AG08396 (cell line): ENCODE data around the gene OR13A1.
A peak's percentile ranks its signal among the peaks of the same experiment; 100 is the strongest.
"Not testable (repeated sequence)": the region's sequence is repeated elsewhere in the genome, so short reads cannot be mapped to it uniquely, and the experiment has no call there.

Source experiments
- DNase-seq: peaks from one replicate; pipeline ENCODE4 v3.0.0; 2012; ENCODE audit warnings: low spot score, mixed read lengths

OR13A1 gene, protein sequence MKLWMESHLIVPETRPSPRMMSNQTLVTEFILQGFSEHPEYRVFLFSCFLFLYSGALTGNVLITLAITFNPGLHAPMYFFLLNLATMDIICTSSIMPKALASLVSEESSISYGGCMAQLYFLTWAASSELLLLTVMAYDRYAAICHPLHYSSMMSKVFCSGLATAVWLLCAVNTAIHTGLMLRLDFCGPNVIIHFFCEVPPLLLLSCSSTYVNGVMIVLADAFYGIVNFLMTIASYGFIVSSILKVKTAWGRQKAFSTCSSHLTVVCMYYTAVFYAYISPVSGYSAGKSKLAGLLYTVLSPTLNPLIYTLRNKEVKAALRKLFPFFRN

GRCh38 chr10:45315508-45315907 is at the start of gene OR13A1:
Gene OR13A1 (minus strand): TSS chr10:45315608. CDS start chr10:45304422, 11,186 bp downstream.
- no peak for DNase-seq

DNA sequence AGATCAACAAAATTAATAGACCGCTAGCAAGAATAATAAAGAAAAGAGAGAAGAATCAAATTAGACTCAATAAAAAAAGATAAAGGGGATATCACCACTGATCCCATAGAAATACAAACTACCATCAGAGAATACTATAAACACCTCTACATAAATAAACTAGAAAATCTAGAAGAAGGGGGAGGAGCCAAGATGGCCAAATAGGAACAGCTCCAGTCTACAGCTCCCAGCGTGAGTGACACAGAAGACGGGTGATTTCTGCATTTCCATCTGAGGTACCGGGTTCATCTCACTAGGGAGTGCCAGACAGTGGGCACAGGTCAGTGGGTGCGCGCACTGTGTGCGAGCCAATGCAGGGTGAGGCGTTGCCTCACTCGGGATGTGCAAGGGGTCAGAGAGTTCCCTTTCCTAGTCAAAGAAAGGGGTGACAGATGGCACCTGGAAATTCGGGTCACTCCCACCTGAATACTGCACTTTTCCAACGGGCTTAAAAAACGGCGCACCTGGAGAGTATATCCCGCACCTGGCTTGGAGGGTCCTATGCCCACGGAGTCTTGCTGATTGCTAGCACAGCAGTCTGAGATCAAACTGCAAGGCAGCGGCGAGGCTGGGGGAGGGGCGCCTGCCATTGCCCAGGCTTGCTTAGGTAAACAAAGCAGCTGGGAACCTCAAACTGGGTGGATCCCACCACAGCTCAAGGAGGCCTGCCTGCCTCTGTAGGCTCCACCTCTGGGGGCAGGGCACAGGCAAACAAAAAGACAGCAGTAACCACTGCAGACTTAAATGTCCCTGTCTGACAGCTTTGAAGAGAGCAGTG is 46.8 kb upstream of the OR13A1 start:
- not testable (repeated sequence) for DNase-seq

DNA sequence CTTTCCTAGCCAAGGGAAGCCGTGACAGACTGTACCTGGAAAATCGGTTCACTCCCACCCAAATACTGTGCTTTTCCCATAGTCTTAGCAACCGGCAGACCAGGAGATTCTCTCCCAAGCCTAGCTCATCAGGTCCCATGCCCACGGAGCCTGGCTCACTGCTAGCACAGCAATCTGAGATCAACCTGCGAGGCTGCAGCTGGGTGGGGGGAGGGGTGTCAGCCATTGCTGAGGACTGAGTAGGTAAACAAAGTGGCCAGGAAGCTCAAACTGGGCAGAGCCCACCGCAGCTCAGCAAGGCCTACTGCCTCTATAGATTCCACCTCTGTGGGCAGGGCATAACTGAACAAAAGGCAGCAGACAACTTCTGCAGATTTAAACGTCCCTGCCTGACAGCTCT is 43.6 kb upstream of the OR13A1 start:
- DNase-seq: not testable (repeated sequence)

DNA sequence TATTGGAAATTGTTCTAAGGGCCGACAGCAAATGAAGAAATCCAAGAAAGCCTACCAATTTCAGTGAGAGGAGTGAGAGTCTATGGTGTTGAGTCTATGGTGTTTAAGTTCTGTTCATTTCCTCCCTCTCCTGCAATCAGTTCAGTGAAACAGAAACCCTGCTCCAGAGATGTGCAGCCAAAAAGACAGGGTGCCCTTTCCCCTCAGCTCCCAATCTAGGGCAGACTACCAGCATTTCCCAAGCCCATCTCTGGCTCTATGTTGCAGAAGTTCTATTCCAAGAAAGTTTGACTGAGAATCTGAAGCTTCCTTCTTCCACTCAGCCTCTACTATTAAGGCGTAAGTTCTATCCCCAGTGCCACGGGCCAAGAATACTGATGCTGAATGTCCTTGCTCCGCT is 40.1 kb upstream of the OR13A1 start:
- no peak for DNase-seq

DNA sequence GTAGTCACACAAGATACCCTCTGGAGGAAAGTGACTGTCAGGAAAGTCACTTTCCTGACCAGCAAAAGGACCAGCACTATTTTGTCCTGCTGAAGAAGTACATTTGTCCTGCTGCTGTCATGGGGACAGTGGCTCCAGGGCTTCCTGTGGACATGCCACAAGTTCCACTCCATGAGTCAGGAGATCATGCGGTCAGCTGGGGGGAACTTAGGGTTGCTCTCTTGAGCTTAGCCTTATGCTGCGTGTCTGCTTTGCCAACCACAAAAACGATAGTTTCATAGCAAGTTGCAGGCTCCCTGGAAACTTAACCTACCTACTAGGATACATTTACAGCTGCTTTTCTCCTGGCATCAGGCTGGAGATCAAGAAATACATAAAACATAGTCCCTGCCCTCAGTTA is 38.9 kb upstream of the OR13A1 start:
- DNase-seq: peak; percentile 29

DNA sequence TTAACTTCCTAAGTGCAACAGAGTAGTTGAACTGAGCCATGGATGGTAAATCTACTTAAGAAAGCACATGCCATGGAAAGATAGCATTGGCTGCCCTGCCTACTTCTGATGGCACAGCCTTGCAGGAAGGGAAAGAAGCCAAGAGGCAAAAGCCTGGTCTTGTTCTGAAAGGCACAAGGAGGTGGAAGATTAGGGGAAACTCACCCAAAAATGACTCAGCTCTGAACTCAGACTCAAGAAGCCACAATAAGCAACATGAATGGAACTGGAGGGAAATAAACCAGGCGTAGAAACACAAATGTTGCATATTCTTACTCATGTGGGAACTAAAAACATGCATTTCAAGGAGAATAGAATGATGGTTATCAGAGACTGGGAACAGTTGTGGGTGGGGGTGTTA is 37.8 kb upstream of the OR13A1 start:
- no peak for DNase-seq

DNA sequence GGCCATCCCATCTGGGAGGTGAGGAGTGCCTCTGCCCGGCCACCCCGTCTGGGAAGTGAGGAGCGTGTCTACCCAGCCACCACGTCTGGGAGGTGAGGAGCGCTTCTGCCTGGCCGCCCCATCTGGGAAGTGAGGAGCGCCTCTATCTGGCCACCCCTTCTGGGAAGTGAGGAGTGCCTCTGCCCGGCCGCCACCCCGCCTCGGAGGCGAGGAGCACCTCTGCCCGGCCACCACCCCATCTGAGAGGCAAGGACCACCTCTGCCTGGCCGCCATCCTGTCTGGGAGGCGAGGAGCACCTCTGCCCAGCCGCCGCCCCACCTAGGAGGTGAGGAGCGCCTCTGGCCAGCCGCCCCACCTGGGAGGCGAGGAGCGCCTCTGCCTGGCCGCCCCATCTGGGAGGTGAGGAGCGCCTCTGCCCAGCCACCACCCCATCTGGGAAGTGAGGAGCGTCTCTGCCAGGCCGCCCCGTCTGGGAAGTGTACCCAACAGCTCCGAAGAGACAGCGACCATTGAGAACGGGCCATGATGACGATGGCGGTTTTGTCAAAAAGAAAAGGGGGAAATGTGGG is 32.9 kb upstream of the OR13A1 start:
- DNase-seq: not testable (repeated sequence)

DNA sequence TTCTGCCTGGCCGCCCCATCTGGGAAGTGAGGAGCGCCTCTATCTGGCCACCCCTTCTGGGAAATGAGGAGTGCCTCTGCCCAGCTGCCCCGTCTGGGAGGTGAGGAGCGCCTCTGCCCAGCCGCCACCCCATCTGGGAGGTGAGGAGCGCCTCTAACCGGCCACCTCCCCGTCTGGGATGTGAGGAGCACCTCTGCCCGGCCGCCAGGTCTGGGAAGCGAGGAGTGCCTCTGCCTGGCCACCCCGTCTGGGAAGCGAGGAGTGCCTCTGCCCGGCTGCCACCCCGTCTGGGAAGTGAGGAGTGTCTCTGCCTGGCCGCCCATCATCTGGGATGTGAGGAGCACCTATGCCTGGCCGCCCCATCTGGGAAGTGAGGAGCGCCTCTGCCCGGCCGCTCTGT is 32.1 kb upstream of the OR13A1 start:
- DNase-seq: not testable (repeated sequence)

GRCh38 chr10:45346652-45347335 is 31.4 kb upstream of the OR13A1 start:
- DNase-seq: not testable (repeated sequence)

GRCh38 chr10:45340420-45340819 is 25.0 kb upstream of the OR13A1 start:
- DNase-seq: not testable (repeated sequence)

DNA sequence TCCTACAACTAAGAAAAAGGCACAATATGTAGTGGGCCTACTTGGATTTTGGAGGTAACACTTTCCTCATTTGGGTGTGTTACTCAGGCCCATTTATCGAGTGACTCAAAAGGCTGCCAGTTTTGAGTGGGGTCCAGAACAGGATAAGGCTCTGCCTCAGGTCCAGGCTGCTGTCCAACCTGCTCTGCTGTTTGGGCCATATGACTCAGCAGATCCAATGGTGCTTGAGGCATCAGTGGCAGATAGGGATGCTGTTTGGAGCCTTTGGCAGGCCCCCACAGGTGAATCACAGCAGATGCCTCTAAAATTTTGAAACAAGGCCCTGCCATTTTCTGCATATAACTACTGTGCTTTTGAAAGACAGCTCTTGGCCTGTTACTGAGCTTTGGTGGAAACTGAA is 24.5 kb upstream of the OR13A1 start:
- DNase-seq: no peak

- not testable (repeated sequence) for DNase-seq
These were observed 16.4 kb upstream of the OR13A1 start for GRCh38 chr10:45331824-45332223.

DNA sequence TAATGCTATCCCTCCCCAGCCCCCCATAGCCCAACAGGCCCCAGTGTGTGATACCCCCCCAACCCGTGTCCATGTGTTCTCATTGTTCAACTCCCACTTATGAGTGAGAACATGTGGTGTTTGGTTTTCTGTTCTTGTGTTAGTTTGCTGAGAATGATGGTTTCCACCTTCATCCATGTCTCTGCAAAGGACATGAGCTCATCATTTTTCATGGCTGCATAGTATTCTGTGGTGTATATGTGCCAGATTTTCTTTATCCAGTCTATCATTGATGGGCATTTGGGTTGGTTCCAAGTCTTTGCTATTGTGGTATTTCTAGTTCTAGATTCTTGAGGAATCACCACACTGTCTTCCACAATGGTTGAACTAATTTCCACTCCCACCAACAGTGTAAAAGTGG is 11.5 kb upstream of the OR13A1 start:
- DNase-seq: not testable (repeated sequence)

DNA sequence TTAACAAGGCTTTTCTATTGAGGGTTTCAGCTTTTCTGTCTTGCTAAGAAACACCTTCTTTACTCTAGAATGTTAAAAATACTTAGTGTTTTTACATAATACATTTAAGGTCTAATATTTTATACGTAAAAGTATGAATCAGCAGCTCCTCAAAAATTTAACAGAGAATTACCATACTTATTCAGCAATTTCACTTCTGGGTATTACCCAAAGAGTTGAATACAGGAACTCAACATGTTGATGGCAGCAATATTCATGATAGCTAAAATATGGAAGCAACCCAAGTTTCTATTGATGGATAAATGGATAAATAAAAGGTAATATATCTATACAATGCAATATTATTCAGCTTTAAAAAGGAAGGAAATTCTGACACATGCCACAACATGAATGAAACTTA is 9.7 kb upstream of the OR13A1 start:
- DNase-seq: no peak

DNA sequence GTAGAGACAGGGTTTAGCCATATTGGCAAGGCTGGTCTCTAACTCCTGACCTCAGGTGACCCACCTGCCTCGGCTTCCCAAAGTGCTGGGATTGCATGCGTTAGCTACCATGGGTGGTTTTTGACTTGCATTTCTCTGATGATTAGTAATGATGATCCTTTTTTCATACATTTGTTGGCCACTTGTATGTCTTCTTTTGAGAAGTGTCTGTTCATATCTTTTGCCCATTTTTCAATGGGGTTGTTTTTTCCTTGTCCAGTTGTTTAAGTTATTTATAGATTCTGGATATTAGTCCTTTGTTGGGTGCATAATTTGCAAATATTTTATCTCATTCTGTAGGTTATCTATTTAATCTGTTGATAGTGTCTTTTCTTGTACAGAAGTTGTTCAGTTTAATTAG is 4.3 kb upstream of the OR13A1 start:
- DNase-seq: no peak

GRCh38 chr10:45313264-45313873 is 2.0 kb downstream of the OR13A1 start:
- DNase-seq: no peak

GRCh38 chr10:45308707-45309106 is 6.7 kb downstream of the OR13A1 start:
- no peak for DNase-seq

GRCh38 chr10:45302573-45302972 is 12.8 kb downstream of the OR13A1 start:
- DNase-seq: no peak

GRCh38 chr10:45298341-45298955 is 17.0 kb downstream of the OR13A1 start:
- not testable (repeated sequence) for DNase-seq

GRCh38 chr10:45294681-45295080 is 20.7 kb downstream of the OR13A1 start:
- no peak for DNase-seq

GRCh38 chr10:45286980-45287379 is 28.4 kb downstream of the OR13A1 start:
- DNase-seq: no peak
